ENCODE data around the gene FLT1.
A peak's percentile ranks its signal among the peaks of the same experiment; 100 is the strongest.

Gene FLT1

GRCh38 chr13:28475916-28476725 is 18.8 kb downstream of the FLT1 start:
- Mint-ChIP-seq H3K27ac (peak overlapping the region in 1 of 3 experiments; percentile 22), H3K4me3 (no peak overlapping the region), H3K36me3 (ENCODE audit: low read depth) (peaks cover 4% of the 10 kb centered on the region), H3K4me1 (peaks cover 4% of the 10 kb centered on the region), H3K27me3 (ENCODE audit: low read depth) (peaks cover 15% of the 10 kb centered on the region), H3K9me3 (no peaks in the 10 kb centered on the region)
- TF ChIP-seq CTCF (IDR thresholded peaks at IDR 0.05; ENCODE audit: unreplicated experiment in 3 of 3) = no peak

- peaks cover 15% of the 10 kb centered on the region for H3K27me3 Mint-ChIP-seq (ENCODE audit: low read depth)
Observed at GRCh38 chr13:28474491-28475134, 20.3 kb downstream of the FLT1 start.

GRCh38 chr13:28473044-28473443 is 21.9 kb downstream of the FLT1 start:
- Mint-ChIP-seq H3K27ac (no peak overlapping the region), H3K4me3 (no peak overlapping the region), H3K4me1 (peaks cover 4% of the 10 kb centered on the region), H3K27me3 (ENCODE audit: low read depth) (peaks cover 7% of the 10 kb centered on the region), H3K9me3 (no peaks in the 10 kb centered on the region), H3K36me3 (ENCODE audit: low read depth) (peaks cover 4% of the 10 kb centered on the region)
- TF ChIP-seq CTCF (IDR thresholded peaks at IDR 0.05; ENCODE audit: unreplicated experiment in 3 of 3) = no peak

More at GRCh38 chr13:28474491-28475134, 20.3 kb downstream of the FLT1 start:
- peaks cover 4% of the 10 kb centered on the region for H3K4me1 Mint-ChIP-seq
- H3K9me3 Mint-ChIP-seq = no peaks in the 10 kb centered on the region
- H3K36me3 Mint-ChIP-seq (ENCODE audit: low read depth) = peaks cover 4% of the 10 kb centered on the region
- no peak overlapping the region for H3K27ac Mint-ChIP-seq
- H3K4me3 Mint-ChIP-seq = no peak overlapping the region
- TF ChIP-seq CTCF (IDR thresholded peaks at IDR 0.05; ENCODE audit: unreplicated experiment in 3 of 3) = no peak

DNA sequence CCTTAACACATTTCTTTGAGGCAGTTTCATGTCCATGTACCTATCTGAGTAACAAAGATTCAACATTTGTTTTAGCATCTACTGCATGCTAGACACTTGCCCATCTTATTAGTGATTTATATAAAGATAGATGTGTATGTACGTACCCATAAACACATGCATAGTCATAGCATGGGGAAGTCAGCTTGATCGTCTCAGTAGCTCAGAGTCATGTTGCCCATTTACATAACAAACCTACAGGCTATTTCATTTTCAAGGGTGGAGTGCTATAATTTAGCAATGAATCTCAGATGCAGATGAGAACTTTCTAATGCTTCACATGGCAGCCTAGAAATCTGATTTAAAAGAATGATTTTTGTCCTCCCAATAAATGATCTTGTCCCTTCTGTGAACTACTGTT is 23.5 kb downstream of the FLT1 start:
- peaks cover 4% of the 10 kb centered on the region for H3K4me1 Mint-ChIP-seq
- H3K27me3 Mint-ChIP-seq (ENCODE audit: low read depth) = peaks cover 3% of the 10 kb centered on the region

GRCh38 chr13:28470296-28470695 is 24.6 kb downstream of the FLT1 start:
- Mint-ChIP-seq H3K27me3 (ENCODE audit: low read depth) (no peaks in the 10 kb centered on the region), H3K27ac (no peak overlapping the region), H3K4me1 (no peaks in the 10 kb centered on the region), H3K36me3 (ENCODE audit: low read depth) (peaks cover 4% of the 10 kb centered on the region), H3K4me3 (no peak overlapping the region), H3K9me3 (no peaks in the 10 kb centered on the region)
- TF ChIP-seq CTCF (IDR thresholded peaks at IDR 0.05; ENCODE audit: unreplicated experiment in 3 of 3) = no peak

More for the DNA sequence above, 23.5 kb downstream of the FLT1 start:
- H3K4me3 Mint-ChIP-seq = no peak overlapping the region
- peaks cover 4% of the 10 kb centered on the region for H3K36me3 Mint-ChIP-seq (ENCODE audit: low read depth)
- no peak overlapping the region for H3K27ac Mint-ChIP-seq
- no peaks in the 10 kb centered on the region for H3K9me3 Mint-ChIP-seq
- TF ChIP-seq CTCF (IDR thresholded peaks at IDR 0.05; ENCODE audit: unreplicated experiment in 3 of 3) = no peak

Measured in nephron (organoid).